Endothelial cell (in vitro differentiated cells): Measurements from ENCODE around the gene GPD2. TPM values are rescaled to one million over a fixed set of nuclear protein-coding genes. Genes with fewer than 3 reads are reported as not detected.

Experiments used
- DNase-seq: peaks from one replicate; pipeline ENCODE4 v3.0.0; 2021; ENCODE audit warnings: low spot score
- H3K27ac Mint-ChIP-seq: one replicate; pipeline ENCODE4 v1.8.0; 2021; ENCODE audit warnings: mixed read lengths, inconsistent platforms; ENCODE audit not compliant: unreplicated experiment
- H3K27me3 Mint-ChIP-seq: one replicate; pipeline ENCODE4 v1.8.0; 2021; ENCODE audit warnings: mild to moderate bottlenecking, moderate library complexity, mixed read lengths, inconsistent platforms; ENCODE audit not compliant: unreplicated experiment
- H3K36me3 Mint-ChIP-seq: one replicate; pipeline ENCODE4 v1.8.0; 2021; ENCODE audit warnings: mild to moderate bottlenecking, low read depth, mixed read lengths, inconsistent platforms; ENCODE audit not compliant: unreplicated experiment
- H3K4me1 Mint-ChIP-seq: one replicate; pipeline ENCODE4 v1.8.0; 2021; ENCODE audit warnings: mild to moderate bottlenecking, mixed read lengths, inconsistent platforms; ENCODE audit not compliant: unreplicated experiment
- H3K4me3 Mint-ChIP-seq: one replicate; pipeline ENCODE4 v1.8.0; 2021; ENCODE audit warnings: mild to moderate bottlenecking, mixed read lengths, inconsistent platforms; ENCODE audit not compliant: unreplicated experiment
- H3K9me3 Mint-ChIP-seq: one replicate; pipeline ENCODE4 v1.8.0; 2021; ENCODE audit warnings: mixed read lengths, inconsistent platforms; ENCODE audit not compliant: unreplicated experiment
- CTCF ChIP-seq: fragments of 200-600 bp; sonication (generic); IDR thresholded peaks from one replicate; pipeline ENCODE4 v1.5.0; 2021; ENCODE audit warnings: antibody characterized with exemption; ENCODE audit not compliant: unreplicated experiment
- total RNA-seq: library from RNA; stranded (reverse); fragmentation: NEBNext Ultra II Directional; extraction: Animal tissue kit (Norgen Biotek cat#: 25700); gene quantifications from one replicate; pipeline ENCODE4 v1.2.1, GENCODE V29; 2021; ENCODE audit not compliant: unreplicated experiment

GPD2 gene
- total RNA-seq, 1 donor from 2014 or later: 38.3 TPM

GRCh38 chr2:156505696-156506095 lies 69.5 kb downstream of the GPD2 start:
- no peak for TF ChIP-seq CTCF
- Mint-ChIP-seq H3K9me3 (no peaks in the 10 kb centered on the region), H3K4me1 (no peaks in the 10 kb centered on the region), H3K4me3 (no peak overlapping the region), H3K27ac (no peak overlapping the region), H3K36me3 (no peaks in the 10 kb centered on the region), H3K27me3 (no peaks in the 10 kb centered on the region)
- no peak for DNase-seq

GRCh38 chr2:156511122-156511521 lies 74.9 kb downstream of the GPD2 start:
- Mint-ChIP-seq H3K36me3 (no peaks in the 10 kb centered on the region), H3K27ac (no peak overlapping the region), H3K9me3 (no peaks in the 10 kb centered on the region), H3K27me3 (no peaks in the 10 kb centered on the region), H3K4me3 (no peak overlapping the region), H3K4me1 (no peaks in the 10 kb centered on the region)
- no peak for TF ChIP-seq CTCF
- no peak for DNase-seq

- H3K27ac Mint-ChIP-seq: no peak overlapping the region
- no peak for TF ChIP-seq CTCF
- H3K9me3 Mint-ChIP-seq: no peaks in the 10 kb centered on the region
- DNase-seq: no peak
- no peaks in the 10 kb centered on the region for H3K27me3 Mint-ChIP-seq
- no peak overlapping the region for H3K4me3 Mint-ChIP-seq
- no peaks in the 10 kb centered on the region for H3K4me1 Mint-ChIP-seq
- no peaks in the 10 kb centered on the region for H3K36me3 Mint-ChIP-seq
Observed at GRCh38 chr2:156511803-156512202, 75.6 kb downstream of the GPD2 start.

GRCh38 chr2:156512451-156512850 lies 76.3 kb downstream of the GPD2 start:
- H3K27me3 Mint-ChIP-seq: no peaks in the 10 kb centered on the region
- H3K4me3 Mint-ChIP-seq: no peak overlapping the region
- no peak for DNase-seq
- no peak overlapping the region for H3K27ac Mint-ChIP-seq
- no peaks in the 10 kb centered on the region for H3K36me3 Mint-ChIP-seq
- H3K4me1 Mint-ChIP-seq: no peaks in the 10 kb centered on the region
- no peaks in the 10 kb centered on the region for H3K9me3 Mint-ChIP-seq
- no peak for TF ChIP-seq CTCF

- no peaks in the 10 kb centered on the region for H3K27me3 Mint-ChIP-seq
- DNase-seq: no peak
- no peaks in the 10 kb centered on the region for H3K4me1 Mint-ChIP-seq
- no peak overlapping the region for H3K4me3 Mint-ChIP-seq
- H3K36me3 Mint-ChIP-seq: no peaks in the 10 kb centered on the region
- H3K9me3 Mint-ChIP-seq: no peaks in the 10 kb centered on the region
- no peak for TF ChIP-seq CTCF
- no peak overlapping the region for H3K27ac Mint-ChIP-seq
Observed at GRCh38 chr2:156513219-156513618, 77.0 kb downstream of the GPD2 start.
